SK-N-SH treated with all-trans-retinoic acid at 6 μM for 48 hours (cell line): ENCODE measurements around the gene CGNL1.

Experiments used
- ATAC-seq: fragments of 200-7000 bp; cut with Tn5 transposase; 3 replicates; pipeline ENCODE4 v1.9.1; 2020; ENCODE audit warnings: mild to moderate bottlenecking, moderate library complexity
- ARNTL ChIP-seq: fragments of 450-650 bp; formaldehyde crosslinking; IDR thresholded peaks from 2 replicates; pipeline ENCODE4 v1.5.0; 2020; ENCODE audit warnings: low read depth, mild to moderate bottlenecking, moderate library complexity, borderline replicate concordance
- BACH2 ChIP-seq: fragments of 250-450 bp; sonication (Bioruptor Pico); IDR thresholded peaks from 2 replicates; pipeline ENCODE4 v1.9.0; 2021; ENCODE audit warnings: mild to moderate bottlenecking, borderline replicate concordance
- CSDC2 ChIP-seq: fragments of 250-450 bp; sonication (Bioruptor Pico); IDR thresholded peaks from 2 replicates; pipeline ENCODE4 v1.5.0; 2020; ENCODE audit warnings: mild to moderate bottlenecking, moderate library complexity
- ESRRG ChIP-seq: fragments of 250-450 bp; sonication (Bioruptor Pico); IDR thresholded peaks from 2 replicates; pipeline ENCODE4 v1.6.1; 2021; ENCODE audit warnings: mild to moderate bottlenecking
- ISL1 ChIP-seq: fragments of 250-450 bp; sonication (Bioruptor Pico); IDR thresholded peaks from 2 replicates; pipeline ENCODE4 v2.1.2; 2022; ENCODE audit warnings: mild to moderate bottlenecking, moderate library complexity
- OSR1 ChIP-seq: fragments of 250-450 bp; sonication (Bioruptor Pico); IDR thresholded peaks from 2 replicates; pipeline ENCODE4 v1.8.0; 2022; ENCODE audit warnings: moderate library complexity, mild to moderate bottlenecking, inconsistent platforms
- RARB ChIP-seq: fragments of 250-450 bp; sonication (Bioruptor Pico); IDR thresholded peaks from 2 replicates; pipeline ENCODE4 v1.8.0; 2021; ENCODE audit warnings: mild to moderate bottlenecking, moderate library complexity
- SNAI2 ChIP-seq: fragments of 250-450 bp; sonication (Bioruptor Pico); IDR thresholded peaks from 2 replicates; pipeline ENCODE4 v1.5.0; 2020; ENCODE audit warnings: mild to moderate bottlenecking, moderate library complexity
- TCF4 ChIP-seq: fragments of 250-450 bp; sonication (Bioruptor Pico); IDR thresholded peaks from 2 replicates; pipeline ENCODE4 v1.8.0; 2021; ENCODE audit warnings: mild to moderate bottlenecking, moderate library complexity, borderline replicate concordance
- TOX ChIP-seq: fragments of 250-450 bp; sonication (Bioruptor Pico); IDR thresholded peaks from 2 replicates; pipeline ENCODE4 v1.8.0; 2021; ENCODE audit warnings: mild to moderate bottlenecking, moderate library complexity, borderline replicate concordance
- ZC3H10 ChIP-seq: fragments of 250-450 bp; sonication (Bioruptor Pico); IDR thresholded peaks from 2 replicates; pipeline ENCODE4 v1.5.1; 2021; ENCODE audit warnings: mild to moderate bottlenecking, moderate library complexity
- ZFP3 ChIP-seq: fragments of 250-450 bp; sonication (Bioruptor Pico); IDR thresholded peaks from 2 replicates; pipeline ENCODE4 v1.5.0; 2020; ENCODE audit warnings: mild to moderate bottlenecking, moderate library complexity
- ZFP30 ChIP-seq: fragments of 450-650 bp; formaldehyde crosslinking; IDR thresholded peaks from 2 replicates; pipeline ENCODE4 v1.5.0; 2022; ENCODE audit warnings: mild to moderate bottlenecking, moderate library complexity
- ZNF565 ChIP-seq: fragments of 450-650 bp; formaldehyde crosslinking; conservative IDR thresholded peaks from 2 replicates; pipeline ENCODE4 v1.5.0; 2020; ENCODE audit warnings: low read depth, mild to moderate bottlenecking, moderate library complexity
- ZNF70 ChIP-seq: fragments of 450-650 bp; formaldehyde crosslinking; IDR thresholded peaks from 2 replicates; pipeline ENCODE4 v1.5.0; 2020; ENCODE audit warnings: mild to moderate bottlenecking, moderate library complexity
- ZNF8 ChIP-seq: fragments of 450-650 bp; formaldehyde crosslinking; IDR thresholded peaks from 2 replicates; pipeline ENCODE4 v1.5.0; 2020; ENCODE audit warnings: mild to moderate bottlenecking, moderate library complexity
- TF ChIP-seq, protein P1 (sequence below): fragments of 250-450 bp; sonication (Bioruptor Pico); IDR thresholded peaks from 2 replicates; pipeline ENCODE4 v1.5.0; 2020; ENCODE audit warnings: mild to moderate bottlenecking, moderate library complexity
- TF ChIP-seq, protein P2 (sequence below): fragments of 250-450 bp; sonication (Bioruptor Pico); IDR thresholded peaks from 2 replicates; pipeline ENCODE4 v1.5.1; 2020; ENCODE audit warnings: low read depth, mild to moderate bottlenecking, moderate library complexity
- TF ChIP-seq, protein P3 (sequence below): fragments of 250-450 bp; sonication (Bioruptor Pico); IDR thresholded peaks from 2 replicates; pipeline ENCODE4 v1.8.0; 2020; ENCODE audit warnings: mild to moderate bottlenecking, moderate library complexity, borderline replicate concordance
- TF ChIP-seq, protein P4 (sequence below): fragments of 250-450 bp; sonication (Bioruptor Pico); IDR thresholded peaks from 2 replicates; pipeline ENCODE4 v1.8.0; 2021; ENCODE audit warnings: low read depth, mild to moderate bottlenecking, moderate library complexity, borderline replicate concordance

CGNL1 gene

DNA sequence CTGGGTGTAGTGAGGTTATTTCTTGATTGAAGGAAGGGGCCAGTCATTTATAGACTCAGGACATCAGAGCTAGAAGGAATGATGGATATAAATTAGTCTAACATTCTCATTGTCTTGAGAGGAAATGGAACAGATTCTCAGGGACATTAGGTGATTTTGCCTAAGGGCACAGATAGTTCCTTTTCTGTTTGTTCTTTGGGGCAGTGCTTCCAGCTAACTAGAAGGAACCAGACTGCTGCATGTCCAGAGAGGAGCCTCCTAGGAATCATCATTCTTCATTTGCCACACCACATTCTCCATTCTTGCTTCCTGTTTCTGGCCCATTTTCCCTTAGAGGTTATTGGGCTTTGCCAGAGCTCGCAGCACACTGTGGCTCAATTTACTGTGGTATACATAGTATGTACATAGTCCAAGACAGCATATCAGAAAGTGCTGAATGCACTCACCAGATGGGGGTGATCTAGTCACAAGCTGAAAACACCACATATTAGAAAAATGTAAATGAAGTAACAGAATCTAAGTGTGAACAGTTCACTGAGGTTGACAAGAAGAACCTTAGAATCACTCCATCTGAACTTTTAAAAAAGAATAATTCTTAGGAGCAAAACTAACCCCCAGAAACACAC is 152.7 kb downstream of the CGNL1 start:
- no peak; the same call in 2 of the 3 replicates for ATAC-seq
- TF ChIP-seq ESRRG (no peak), ISL1 (CRISPR knock-in tag) (no peak), ZNF565 (CRISPR knock-in tag) (no peak), ZNF8 (no peak), TCF4 (CRISPR knock-in tag) (no peak), OSR1 (CRISPR knock-in tag) (no peak), SNAI2 (CRISPR knock-in tag) (no peak), ZC3H10 (no peak), ZFP3 (CRISPR knock-in tag) (no peak)
- TF ChIP-seq, protein P1, sequence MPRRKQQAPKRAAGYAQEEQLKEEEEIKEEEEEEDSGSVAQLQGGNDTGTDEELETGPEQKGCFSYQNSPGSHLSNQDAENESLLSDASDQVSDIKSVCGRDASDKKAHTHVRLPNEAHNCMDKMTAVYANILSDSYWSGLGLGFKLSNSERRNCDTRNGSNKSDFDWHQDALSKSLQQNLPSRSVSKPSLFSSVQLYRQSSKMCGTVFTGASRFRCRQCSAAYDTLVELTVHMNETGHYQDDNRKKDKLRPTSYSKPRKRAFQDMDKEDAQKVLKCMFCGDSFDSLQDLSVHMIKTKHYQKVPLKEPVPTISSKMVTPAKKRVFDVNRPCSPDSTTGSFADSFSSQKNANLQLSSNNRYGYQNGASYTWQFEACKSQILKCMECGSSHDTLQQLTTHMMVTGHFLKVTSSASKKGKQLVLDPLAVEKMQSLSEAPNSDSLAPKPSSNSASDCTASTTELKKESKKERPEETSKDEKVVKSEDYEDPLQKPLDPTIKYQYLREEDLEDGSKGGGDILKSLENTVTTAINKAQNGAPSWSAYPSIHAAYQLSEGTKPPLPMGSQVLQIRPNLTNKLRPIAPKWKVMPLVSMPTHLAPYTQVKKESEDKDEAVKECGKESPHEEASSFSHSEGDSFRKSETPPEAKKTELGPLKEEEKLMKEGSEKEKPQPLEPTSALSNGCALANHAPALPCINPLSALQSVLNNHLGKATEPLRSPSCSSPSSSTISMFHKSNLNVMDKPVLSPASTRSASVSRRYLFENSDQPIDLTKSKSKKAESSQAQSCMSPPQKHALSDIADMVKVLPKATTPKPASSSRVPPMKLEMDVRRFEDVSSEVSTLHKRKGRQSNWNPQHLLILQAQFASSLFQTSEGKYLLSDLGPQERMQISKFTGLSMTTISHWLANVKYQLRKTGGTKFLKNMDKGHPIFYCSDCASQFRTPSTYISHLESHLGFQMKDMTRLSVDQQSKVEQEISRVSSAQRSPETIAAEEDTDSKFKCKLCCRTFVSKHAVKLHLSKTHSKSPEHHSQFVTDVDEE (CRISPR knock-in tag): no peak
- TF ChIP-seq, protein P2, sequence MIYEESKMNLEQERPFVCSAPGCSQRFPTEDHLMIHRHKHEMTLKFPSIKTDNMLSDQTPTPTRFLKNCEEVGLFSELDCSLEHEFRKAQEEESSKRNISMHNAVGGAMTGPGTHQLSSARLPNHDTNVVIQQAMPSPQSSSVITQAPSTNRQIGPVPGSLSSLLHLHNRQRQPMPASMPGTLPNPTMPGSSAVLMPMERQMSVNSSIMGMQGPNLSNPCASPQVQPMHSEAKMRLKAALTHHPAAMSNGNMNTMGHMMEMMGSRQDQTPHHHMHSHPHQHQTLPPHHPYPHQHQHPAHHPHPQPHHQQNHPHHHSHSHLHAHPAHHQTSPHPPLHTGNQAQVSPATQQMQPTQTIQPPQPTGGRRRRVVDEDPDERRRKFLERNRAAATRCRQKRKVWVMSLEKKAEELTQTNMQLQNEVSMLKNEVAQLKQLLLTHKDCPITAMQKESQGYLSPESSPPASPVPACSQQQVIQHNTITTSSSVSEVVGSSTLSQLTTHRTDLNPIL (CRISPR knock-in tag): no peak

DNA sequence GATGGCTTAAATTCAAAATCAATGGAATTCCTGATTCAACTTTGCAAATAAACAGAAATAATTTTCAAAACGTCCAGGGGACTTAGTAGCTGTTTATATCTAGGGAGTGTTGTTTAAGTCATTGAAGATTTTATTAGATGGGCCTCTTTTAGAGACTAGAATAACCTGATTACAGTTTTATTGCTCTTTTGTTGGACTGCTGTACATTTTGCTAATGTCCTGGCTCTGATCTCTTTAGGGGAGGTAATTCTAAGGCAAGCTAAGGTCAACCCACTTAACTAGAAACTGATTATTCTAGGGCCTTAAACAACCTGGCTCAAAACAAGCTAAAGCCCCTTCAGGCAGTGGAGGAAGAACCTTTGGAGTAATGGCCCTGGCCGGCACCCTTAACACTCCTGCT is 153.4 kb downstream of the CGNL1 start:
- ATAC-seq: no peak
- TF ChIP-seq, protein P3, sequence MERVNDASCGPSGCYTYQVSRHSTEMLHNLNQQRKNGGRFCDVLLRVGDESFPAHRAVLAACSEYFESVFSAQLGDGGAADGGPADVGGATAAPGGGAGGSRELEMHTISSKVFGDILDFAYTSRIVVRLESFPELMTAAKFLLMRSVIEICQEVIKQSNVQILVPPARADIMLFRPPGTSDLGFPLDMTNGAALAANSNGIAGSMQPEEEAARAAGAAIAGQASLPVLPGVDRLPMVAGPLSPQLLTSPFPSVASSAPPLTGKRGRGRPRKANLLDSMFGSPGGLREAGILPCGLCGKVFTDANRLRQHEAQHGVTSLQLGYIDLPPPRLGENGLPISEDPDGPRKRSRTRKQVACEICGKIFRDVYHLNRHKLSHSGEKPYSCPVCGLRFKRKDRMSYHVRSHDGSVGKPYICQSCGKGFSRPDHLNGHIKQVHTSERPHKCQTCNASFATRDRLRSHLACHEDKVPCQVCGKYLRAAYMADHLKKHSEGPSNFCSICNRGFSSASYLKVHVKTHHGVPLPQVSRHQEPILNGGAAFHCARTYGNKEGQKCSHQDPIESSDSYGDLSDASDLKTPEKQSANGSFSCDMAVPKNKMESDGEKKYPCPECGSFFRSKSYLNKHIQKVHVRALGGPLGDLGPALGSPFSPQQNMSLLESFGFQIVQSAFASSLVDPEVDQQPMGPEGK (CRISPR knock-in tag): no peak
- TF ChIP-seq ZFP3 (CRISPR knock-in tag) (no peak), ESRRG (no peak), TOX (CRISPR knock-in tag) (no peak), RARB (CRISPR knock-in tag) (no peak), ISL1 (CRISPR knock-in tag) (no peak), ZNF565 (CRISPR knock-in tag) (no peak), ZNF8 (no peak), CSDC2 (CRISPR knock-in tag) (no peak), ARNTL (CRISPR knock-in tag) (no peak), BACH2 (CRISPR knock-in tag) (no peak), ZNF70 (CRISPR knock-in tag) (no peak)
- TF ChIP-seq, protein P1 (CRISPR knock-in tag): no peak
- TF ChIP-seq, all 23 proteins: peak for 0

DNA sequence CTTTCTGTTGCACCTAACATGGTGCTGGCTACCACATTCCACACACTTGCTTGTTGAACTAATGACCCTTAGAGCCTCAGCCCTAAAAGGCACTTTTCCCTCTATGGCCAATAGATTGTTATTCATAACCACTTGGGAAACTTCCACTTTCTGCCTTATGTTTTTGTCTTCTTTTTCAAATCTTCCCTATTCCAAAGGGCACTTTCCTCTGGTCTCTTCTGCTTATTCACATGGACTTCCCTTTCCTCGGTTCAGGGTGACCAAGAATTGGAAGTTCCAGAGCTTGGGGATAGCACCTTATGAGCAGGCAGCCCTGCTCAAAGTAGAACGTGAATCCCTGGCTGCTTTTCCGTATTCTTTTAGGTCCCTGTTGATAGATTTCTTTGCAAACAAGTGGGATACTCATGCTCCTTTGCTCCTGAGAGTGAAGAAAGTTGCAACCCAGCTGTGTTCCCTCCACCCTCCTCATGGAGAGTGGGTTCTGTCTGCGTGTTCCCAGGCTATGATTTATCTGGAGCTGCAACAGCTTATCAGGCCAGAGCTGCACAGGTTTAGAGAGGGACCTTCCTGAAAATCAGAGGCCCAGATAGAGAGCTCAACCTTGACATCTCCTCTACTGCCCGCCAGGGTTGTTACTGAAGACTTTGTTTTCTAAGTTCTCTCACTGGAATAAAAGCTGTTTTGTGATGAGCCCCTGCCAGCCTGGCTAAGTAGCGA is 156.6 kb downstream of the CGNL1 start:
- ATAC-seq: no peak
- TF ChIP-seq ISL1 (CRISPR knock-in tag) (no peak), TOX (CRISPR knock-in tag) (no peak), RARB (CRISPR knock-in tag) (no peak), ARNTL (CRISPR knock-in tag) (no peak), SNAI2 (CRISPR knock-in tag) (no peak), ZNF70 (CRISPR knock-in tag) (no peak), OSR1 (CRISPR knock-in tag) (no peak), ZNF8 (no peak), ZFP30 (CRISPR knock-in tag) (no peak), ZFP3 (CRISPR knock-in tag) (no peak), CSDC2 (CRISPR knock-in tag) (no peak)
- TF ChIP-seq, protein P4, sequence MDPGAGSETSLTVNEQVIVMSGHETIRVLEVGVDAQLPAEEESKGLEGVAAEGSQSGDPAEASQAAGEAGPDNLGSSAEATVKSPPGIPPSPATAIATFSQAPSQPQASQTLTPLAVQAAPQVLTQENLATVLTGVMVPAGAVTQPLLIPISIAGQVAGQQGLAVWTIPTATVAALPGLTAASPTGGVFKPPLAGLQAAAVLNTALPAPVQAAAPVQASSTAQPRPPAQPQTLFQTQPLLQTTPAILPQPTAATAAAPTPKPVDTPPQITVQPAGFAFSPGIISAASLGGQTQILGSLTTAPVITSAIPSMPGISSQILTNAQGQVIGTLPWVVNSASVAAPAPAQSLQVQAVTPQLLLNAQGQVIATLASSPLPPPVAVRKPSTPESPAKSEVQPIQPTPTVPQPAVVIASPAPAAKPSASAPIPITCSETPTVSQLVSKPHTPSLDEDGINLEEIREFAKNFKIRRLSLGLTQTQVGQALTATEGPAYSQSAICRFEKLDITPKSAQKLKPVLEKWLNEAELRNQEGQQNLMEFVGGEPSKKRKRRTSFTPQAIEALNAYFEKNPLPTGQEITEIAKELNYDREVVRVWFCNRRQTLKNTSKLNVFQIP (CRISPR knock-in tag): no peak
